H9 (cell line): ENCODE measurements around the gene BCL2L1. TPM values are rescaled to one million over a fixed set of nuclear protein-coding genes. Genes with fewer than 3 reads are reported as not detected.
A peak's percentile ranks its signal among the peaks of the same experiment; 100 is the strongest.

ENCODE experiments used
- DNase-seq: peaks from one replicate; pipeline ENCODE4 v3.0.0-alpha.2; 2017
- H2AFZ ChIP-seq: one replicate; pipeline ENCODE4 v1.6.1; 2013; ENCODE audit warnings: mild to moderate bottlenecking, low read length, control low read depth, moderate library complexity
- H2AK5ac ChIP-seq: 2 replicates; pipeline ENCODE4 v1.6.1; 2013; ENCODE audit warnings: low read length, control low read depth, mixed read lengths; ENCODE audit not compliant: insufficient read length
- H2BK120ac ChIP-seq: one replicate; pipeline ENCODE4 v1.6.1; 2013; ENCODE audit warnings: low read depth, mild to moderate bottlenecking, low read length, control low read depth, inconsistent platforms; ENCODE audit not compliant: poor library complexity, severe bottlenecking
- H2BK12ac ChIP-seq: 2 replicates; pipeline ENCODE4 v1.6.1; 2013; ENCODE audit warnings: low read length, control low read depth, mixed read lengths, low read depth; ENCODE audit not compliant: insufficient read length
- H2BK15ac ChIP-seq: 2 replicates; pipeline ENCODE4 v1.6.1; 2013; ENCODE audit warnings: low read depth, low read length, control low read depth
- H2BK20ac ChIP-seq: one replicate; pipeline ENCODE4 v1.6.1; 2013; ENCODE audit warnings: low read depth, mild to moderate bottlenecking, low read length, control low read depth, inconsistent platforms; ENCODE audit not compliant: poor library complexity, severe bottlenecking
- H2BK5ac ChIP-seq: 2 replicates; pipeline ENCODE4 v1.6.1; 2013; ENCODE audit warnings: low read length, control low read depth, mixed read lengths; ENCODE audit not compliant: insufficient read length
- H3K14ac ChIP-seq: 2 replicates; pipeline ENCODE4 v1.6.1; 2013; ENCODE audit warnings: low read length, control low read depth; ENCODE audit not compliant: insufficient read depth
- H3K18ac ChIP-seq: 2 replicates; pipeline ENCODE4 v1.6.1; 2013; ENCODE audit warnings: low read depth, mild to moderate bottlenecking, mixed read lengths, low read length, control low read depth; ENCODE audit not compliant: insufficient read length
- H3K23ac ChIP-seq: 2 replicates; pipeline ENCODE4 v1.6.1; 2013; ENCODE audit warnings: low read length, control low read depth, mixed read lengths, low read depth; ENCODE audit not compliant: insufficient read length
- H3K23me2 ChIP-seq: 2 replicates; pipeline ENCODE4 v1.6.1; 2013; ENCODE audit warnings: low read depth, mild to moderate bottlenecking, mixed read lengths, low read length, control low read depth; ENCODE audit not compliant: insufficient read length, poor library complexity, severe bottlenecking
- H3K27ac ChIP-seq: 2 replicates; pipeline ENCODE4 v1.5.1; 2013; ENCODE audit warnings: low read length, control low read depth, mixed read lengths, low read depth; ENCODE audit not compliant: insufficient read length
- H3K27me3 ChIP-seq: 2 replicates; pipeline ENCODE4 v1.6.1; 2013; ENCODE audit warnings: low read length, control low read depth, inconsistent platforms; ENCODE audit not compliant: insufficient read depth
- H3K4ac ChIP-seq: 2 replicates; pipeline ENCODE4 v1.6.1; 2013; ENCODE audit warnings: low read depth, mild to moderate bottlenecking, control low read depth, inconsistent platforms, low read length, moderate library complexity
- H3K4me1 ChIP-seq: 2 replicates; pipeline ENCODE4 v1.6.1; 2013; ENCODE audit warnings: low read length, control low read depth, inconsistent platforms; ENCODE audit not compliant: insufficient read depth
- H3K4me2 ChIP-seq: 2 replicates; pipeline ENCODE4 v1.6.1; 2013; ENCODE audit warnings: low read length, control low read depth, mixed read lengths; ENCODE audit not compliant: insufficient read length, insufficient read depth
- H3K56ac ChIP-seq: 2 replicates; pipeline ENCODE4 v1.6.1; 2013; ENCODE audit warnings: low read depth, mild to moderate bottlenecking, mixed read lengths, low read length, control low read depth; ENCODE audit not compliant: insufficient read length
- H3K79me1 ChIP-seq: 2 replicates; pipeline ENCODE4 v1.6.1; 2013; ENCODE audit warnings: low read depth, mild to moderate bottlenecking, moderate library complexity, low read length, control low read depth, inconsistent platforms; ENCODE audit not compliant: insufficient read depth, poor library complexity, severe bottlenecking
- H3K79me2 ChIP-seq: 2 replicates; pipeline ENCODE4 v1.6.1; 2013; ENCODE audit warnings: low read length, control low read depth, inconsistent platforms; ENCODE audit not compliant: insufficient read depth
- H3K9ac ChIP-seq: 2 replicates; pipeline ENCODE4 v1.6.1; 2013; ENCODE audit warnings: low read length, control low read depth, mixed read lengths; ENCODE audit not compliant: insufficient read length; ENCODE audit errors: extremely low read depth
- H3K9me3 ChIP-seq: one replicate; pipeline ENCODE4 v1.6.1; 2013; ENCODE audit warnings: low read depth, low read length, inconsistent platforms; ENCODE audit not compliant: control insufficient read depth
- H3T11ph ChIP-seq: one replicate; pipeline ENCODE4 v1.6.1; 2013; ENCODE audit warnings: mild to moderate bottlenecking, low read length, control low read depth, inconsistent platforms
- H4K20me1 ChIP-seq: one replicate; pipeline ENCODE4 v1.6.1; 2013; ENCODE audit not compliant: control insufficient read depth, insufficient read length, insufficient read depth
- H4K5ac ChIP-seq: 2 replicates; pipeline ENCODE4 v1.6.1; 2013; ENCODE audit warnings: low read depth, mild to moderate bottlenecking, mixed read lengths, low read length, control low read depth; ENCODE audit not compliant: insufficient read length
- H4K8ac ChIP-seq: replicated peaks from 2 replicates; pipeline ENCODE4 v1.6.1; 2013; ENCODE audit warnings: low read length, control low read depth, mixed read lengths, low read depth; ENCODE audit not compliant: insufficient read length
- H4K91ac ChIP-seq: 2 replicates; pipeline ENCODE4 v1.6.1; 2013; ENCODE audit warnings: low read depth, mild to moderate bottlenecking, moderate library complexity, mixed read lengths, low read length, control low read depth; ENCODE audit not compliant: insufficient read length
- H3K27ac Mint-ChIP-seq, 3 experiments: 2 replicates in 2 of 3; 3 replicates in 1 of 3; pipeline ENCODE4 v1.8.0; 2020 to 2021; ENCODE audit warnings: mixed read lengths in 3 of 3, mild to moderate bottlenecking in 1 of 3, moderate library complexity in 1 of 3
- H3K27me3 Mint-ChIP-seq: 2 replicates; pipeline ENCODE4 v1.8.0; 2021; ENCODE audit warnings: low read depth, mild to moderate bottlenecking, moderate library complexity, mixed read lengths
- H3K36me3 Mint-ChIP-seq, 3 experiments: 2 replicates in 2 of 3; 3 replicates in 1 of 3; pipeline ENCODE4 v1.8.0; 2020 to 2021; ENCODE audit warnings: low read depth in 3 of 3, mixed read lengths in 3 of 3; ENCODE audit not compliant: insufficient read depth in 1 of 3
- H3K4me1 Mint-ChIP-seq, 2 experiments: 2 replicates each; pipeline ENCODE4 v1.8.0; 2020; ENCODE audit warnings: mixed read lengths in 2 of 2
- H3K4me3 Mint-ChIP-seq, 2 experiments: 2 replicates in 1 of 2; 3 replicates in 1 of 2; pipeline ENCODE4 v1.8.0; 2020 to 2021; ENCODE audit warnings: mild to moderate bottlenecking in 2 of 2, mixed read lengths in 2 of 2, moderate library complexity in 1 of 2
- H3K9me3 Mint-ChIP-seq, 2 experiments: 2 replicates in 1 of 2; 3 replicates in 1 of 2; pipeline ENCODE4 v1.8.0; 2020; ENCODE audit warnings: mild to moderate bottlenecking in 2 of 2, mixed read lengths in 2 of 2, moderate library complexity in 1 of 2
- CTCF ChIP-seq: fragments of 200-600 bp; sonication (generic); conservative IDR thresholded peaks from 3 replicates; pipeline ENCODE4 v1.8.0; 2021; ENCODE audit warnings: antibody characterized with exemption, mild to moderate bottlenecking
- WGBS: extraction: QIAGEN DNeasy Blood & Tissue Kit; methylation state at CpG from one replicate; pipeline ENCODE4 v1.1.7; 2013; ENCODE audit warnings: missing lambda C conversion rate, low lambda C conversion rate, mixed read lengths; ENCODE audit not compliant: insufficient read length; ENCODE audit errors: extremely low coverage; 5-methylcytosine and 5-hydroxymethylcytosine counted together
- total RNA-seq: library from RNA; stranded (reverse); gene quantifications from 2 replicates; pipeline ENCODE4 v1.2.1, GENCODE V29; 2021

BCL2L1 gene
- total RNA-seq, 1 experiment from 2014 or later, result 105 TPM

- Histone ChIP-seq H3K9me3 (no peaks in the 10 kb centered on the region), H3K4me1 (no peaks in the 10 kb centered on the region), H3K9ac (no peak overlapping the region), H2BK15ac (no peak overlapping the region), H3K14ac (no peak overlapping the region), H2BK20ac (no peak overlapping the region), H4K5ac (no peak overlapping the region), H2AFZ (no peak overlapping the region), H2BK12ac (no peak overlapping the region), H3K23ac (no peak overlapping the region), H4K91ac (no peak overlapping the region), H2BK120ac (no peak overlapping the region), H3K27ac (no peak overlapping the region), H3T11ph (no peak overlapping the region), H3K56ac (no peak overlapping the region), H3K4ac (no peak overlapping the region), H3K4me2 (no peak overlapping the region), H2BK5ac (no peak overlapping the region), H3K79me1 (peaks cover 3% of the 10 kb centered on the region), H3K18ac (no peak overlapping the region), H4K8ac (no peak overlapping the region), H3K23me2 (no peaks in the 10 kb centered on the region), H4K20me1 (no peaks in the 10 kb centered on the region), H3K27me3 (no peaks in the 10 kb centered on the region), H3K79me2 (no peaks in the 10 kb centered on the region; the same call in 1 of the 2 replicates), H2AK5ac (no peak overlapping the region)
- no peak for TF ChIP-seq CTCF
- DNase-seq, result no peak
- Mint-ChIP-seq H3K4me3 (no peak overlapping the region), H3K4me1 (peaks cover 7 to 8% of the 10 kb centered on the region in 2 experiments), H3K27ac (peak overlapping the region in 1 of 3 experiments; percentile 38; a peak in 2 of 7 replicates), H3K9me3 (no peaks in the 10 kb centered on the region), H3K27me3 (no peaks in the 10 kb centered on the region), H3K36me3 (peaks cover 32 to 73% (median 65%) of the 10 kb centered on the region in 3 experiments)
- whole genome bisulfite sequencing, result no CpG with 5 or more reads among the region's 4 CpGs
Measured at GRCh38 chr20:31758521-31758920, 35.9 kb upstream of the BCL2L1 start.
